GM12874 (cell line): ENCODE results near the gene DUSP16.

Source experiments
- TF ChIP-seq, protein P1 (sequence below): IDR thresholded peaks from 2 replicates; pipeline ENCODE4 v1.5.1; 2011; ENCODE audit warnings: low read depth, mild to moderate bottlenecking, control low read depth, low read length, moderate library complexity; ENCODE audit not compliant: insufficient read depth

DUSP16 gene

DNA sequence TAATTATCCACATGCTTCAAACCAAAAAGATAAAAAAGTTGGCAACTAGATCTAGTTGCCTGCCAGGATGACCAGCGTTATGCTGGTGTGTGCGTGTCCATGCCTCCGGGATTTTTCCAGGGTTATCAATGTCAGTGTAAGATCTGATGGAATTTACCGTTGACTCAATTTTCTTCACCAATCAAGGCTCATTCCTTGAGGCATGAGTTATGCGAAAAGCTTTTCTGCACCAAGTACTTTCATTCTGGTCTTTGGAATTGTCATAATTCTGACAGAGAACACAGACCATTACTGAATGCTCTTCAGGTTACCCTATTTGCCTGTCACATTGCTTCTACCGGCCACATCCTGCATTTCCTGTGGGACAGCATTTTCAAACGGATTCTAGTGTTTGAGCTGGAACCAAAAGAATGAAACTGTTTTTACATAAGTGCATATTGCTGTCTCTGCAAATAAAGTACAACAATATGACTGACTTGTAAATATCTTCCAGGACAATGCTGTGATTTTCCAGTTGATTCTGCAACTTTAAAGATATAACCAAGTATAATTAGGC is 91.8 kb downstream of the DUSP16 start:
- TF ChIP-seq, protein P1, sequence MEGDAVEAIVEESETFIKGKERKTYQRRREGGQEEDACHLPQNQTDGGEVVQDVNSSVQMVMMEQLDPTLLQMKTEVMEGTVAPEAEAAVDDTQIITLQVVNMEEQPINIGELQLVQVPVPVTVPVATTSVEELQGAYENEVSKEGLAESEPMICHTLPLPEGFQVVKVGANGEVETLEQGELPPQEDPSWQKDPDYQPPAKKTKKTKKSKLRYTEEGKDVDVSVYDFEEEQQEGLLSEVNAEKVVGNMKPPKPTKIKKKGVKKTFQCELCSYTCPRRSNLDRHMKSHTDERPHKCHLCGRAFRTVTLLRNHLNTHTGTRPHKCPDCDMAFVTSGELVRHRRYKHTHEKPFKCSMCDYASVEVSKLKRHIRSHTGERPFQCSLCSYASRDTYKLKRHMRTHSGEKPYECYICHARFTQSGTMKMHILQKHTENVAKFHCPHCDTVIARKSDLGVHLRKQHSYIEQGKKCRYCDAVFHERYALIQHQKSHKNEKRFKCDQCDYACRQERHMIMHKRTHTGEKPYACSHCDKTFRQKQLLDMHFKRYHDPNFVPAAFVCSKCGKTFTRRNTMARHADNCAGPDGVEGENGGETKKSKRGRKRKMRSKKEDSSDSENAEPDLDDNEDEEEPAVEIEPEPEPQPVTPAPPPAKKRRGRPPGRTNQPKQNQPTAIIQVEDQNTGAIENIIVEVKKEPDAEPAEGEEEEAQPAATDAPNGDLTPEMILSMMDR: no peak

DNA sequence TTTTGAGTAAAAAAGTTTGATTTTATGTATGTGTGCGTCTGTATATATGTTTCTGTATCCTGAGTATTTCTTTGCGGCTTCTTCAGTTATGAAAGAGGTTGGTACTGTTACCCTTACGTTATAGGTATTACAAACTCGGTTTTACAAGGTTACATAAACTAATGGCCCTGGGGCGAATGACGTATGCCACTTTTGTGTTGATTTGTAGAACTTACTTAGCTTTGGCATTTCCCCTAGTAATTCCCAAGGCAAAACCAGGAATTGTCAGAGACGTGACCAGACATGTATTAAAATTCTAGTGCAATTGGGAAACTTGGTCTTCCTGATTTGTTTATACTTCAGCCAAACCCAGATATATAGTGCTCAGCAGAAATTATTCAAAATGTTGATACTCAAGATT is 93.3 kb downstream of the DUSP16 start:
- TF ChIP-seq, protein P1: no peak

DNA sequence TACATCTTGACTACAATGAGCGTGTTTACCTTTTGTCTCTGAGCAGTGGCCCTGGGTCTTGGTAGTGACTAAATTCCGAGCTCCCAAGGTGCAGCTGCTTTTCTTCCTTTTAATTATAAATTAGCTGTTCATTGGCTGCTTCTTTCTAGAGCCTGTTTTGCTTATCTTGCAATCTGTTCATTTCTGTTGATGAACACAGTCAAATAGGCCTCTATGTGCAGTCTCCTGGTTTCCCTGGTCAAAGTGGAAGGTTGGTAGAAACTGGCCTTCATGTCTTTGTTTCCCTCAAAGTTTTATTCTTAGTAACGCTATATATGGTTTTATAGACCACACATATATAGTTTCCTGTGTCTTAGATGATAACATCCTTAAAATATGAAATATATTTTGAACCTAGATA is 94.1 kb downstream of the DUSP16 start:
- TF ChIP-seq, protein P1: no peak

DNA sequence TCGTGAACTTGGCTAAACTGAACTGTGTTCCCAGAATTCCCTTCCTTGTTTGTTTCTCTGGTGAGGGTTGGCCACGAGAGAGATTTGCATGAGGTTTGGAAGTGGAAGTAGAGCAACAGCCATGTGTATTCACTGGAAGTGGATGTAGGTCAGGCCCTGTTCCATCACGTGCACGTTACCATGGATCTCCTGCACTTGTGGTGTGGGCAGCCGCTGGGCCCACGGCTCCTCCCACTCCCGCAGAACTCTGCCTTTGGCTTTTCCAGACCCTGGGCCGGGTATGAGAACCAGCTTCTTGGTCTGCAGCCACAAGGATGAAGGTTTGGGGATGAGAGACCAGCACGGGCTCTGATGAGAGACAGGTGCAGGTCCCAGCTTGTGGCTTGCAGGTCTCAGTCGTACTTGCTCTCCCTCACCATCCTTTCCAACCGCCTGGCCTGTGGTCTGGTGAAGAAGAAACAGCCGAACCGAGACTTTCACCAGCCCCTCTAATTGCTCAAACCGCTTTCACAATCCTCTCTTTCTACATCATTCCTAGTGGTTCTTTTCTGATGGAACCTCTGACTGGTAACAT is 94.9 kb downstream of the DUSP16 start:
- TF ChIP-seq, protein P1: no peak

DNA sequence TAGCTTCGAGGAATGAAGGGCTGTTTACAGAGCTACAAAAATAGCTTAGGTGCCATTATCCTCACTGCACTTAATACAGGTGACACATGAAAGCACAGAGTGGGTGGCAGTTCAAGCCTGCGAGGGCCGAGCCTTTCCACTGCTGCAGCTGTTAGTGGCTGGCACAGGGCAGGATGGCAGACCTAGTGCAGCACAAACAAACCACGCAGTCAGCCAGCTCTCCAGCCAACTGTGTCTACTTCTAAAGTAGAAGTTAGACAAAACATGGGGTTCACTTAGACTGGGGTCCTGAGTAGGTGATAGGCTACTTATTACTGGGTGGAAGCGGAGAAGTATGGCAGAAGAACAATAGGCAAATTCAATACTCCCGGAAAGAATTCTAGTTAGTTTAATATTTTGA is 95.4 kb downstream of the DUSP16 start:
- TF ChIP-seq, protein P1: no peak

DNA sequence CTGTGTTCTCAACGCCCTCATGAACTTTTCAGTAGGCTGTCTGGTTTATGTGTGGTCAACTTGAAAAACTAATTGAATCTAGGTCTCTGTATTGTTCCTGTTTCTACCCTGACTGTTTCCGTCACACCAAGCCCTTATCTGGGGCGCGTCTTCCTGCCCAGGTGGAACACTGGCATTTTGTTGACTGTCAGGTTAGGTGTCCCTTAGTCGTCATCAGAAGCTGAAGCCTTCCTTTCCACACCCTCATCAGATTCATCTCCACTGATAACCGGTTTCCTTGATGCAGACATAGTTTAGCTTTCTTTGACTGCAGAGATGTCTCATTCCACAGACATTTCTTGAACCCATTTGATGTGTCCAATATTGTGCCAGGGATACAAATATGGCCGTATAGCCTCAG is 96.5 kb downstream of the DUSP16 start:
- TF ChIP-seq, protein P1: no peak

DNA sequence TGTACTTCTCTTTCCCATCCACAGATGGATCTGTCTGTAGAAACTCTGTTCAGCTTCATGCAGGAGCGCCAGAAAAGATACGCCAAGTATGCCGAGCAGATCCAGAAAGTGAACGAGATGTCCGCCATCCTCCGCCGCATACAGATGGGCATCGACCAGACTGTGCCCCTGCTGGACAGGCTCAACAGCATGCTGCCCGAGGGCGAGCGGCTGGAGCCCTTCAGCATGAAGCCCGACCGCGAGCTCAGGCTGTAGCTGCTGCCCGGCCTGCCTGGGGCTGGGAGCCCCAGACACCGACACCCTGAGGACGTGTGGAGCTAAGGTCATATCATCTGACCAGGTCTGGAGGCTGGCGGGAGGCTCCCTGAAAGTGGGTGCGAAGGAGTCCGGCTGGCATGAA is 97.1 kb downstream of the DUSP16 start:
- TF ChIP-seq, protein P1: no peak
